Right cardiac atrium (tissue), 5 donors: ENCODE data around the gene SMPD2. TPM values are rescaled to one million over a fixed set of nuclear protein-coding genes. Genes with fewer than 3 reads are reported as not detected.
A peak's percentile ranks its signal among the peaks of the same experiment; 100 is the strongest.

Experiments
- ATAC-seq, 2 donors: fragments of 200-7000 bp; cut with Tn5 transposase; one replicate each; pipeline versions ENCODE4 v1.8.0 to v1.9.1; 2020; ENCODE audit warnings: moderate library complexity in 2 of 2, mild to moderate bottlenecking in 1 of 2
- DNase-seq, 3 donors: peaks; one replicate each; pipeline ENCODE4 v3.0.0-alpha.2; 2020
- H3K27ac ChIP-seq: one replicate; pipeline ENCODE4 v1.5.1; 2013; ENCODE audit warnings: mild to moderate bottlenecking, low read length, control low read depth, moderate library complexity
- H3K27me3 ChIP-seq: one replicate; pipeline ENCODE4 v1.6.1; 2013; ENCODE audit not compliant: control insufficient read depth, insufficient read depth
- H3K4me1 ChIP-seq: one replicate; pipeline ENCODE4 v1.6.1; 2013; ENCODE audit warnings: low read length; ENCODE audit not compliant: control insufficient read depth, insufficient read depth
- H3K4me3 ChIP-seq: one replicate; pipeline ENCODE4 v1.5.1; 2013; ENCODE audit warnings: low read length, control low read depth
- H3K9me3 ChIP-seq: one replicate; pipeline ENCODE4 v1.6.1; 2013; ENCODE audit warnings: low read length; ENCODE audit not compliant: control insufficient read depth
- WGBS: extraction: QIAGEN DNeasy Blood & Tissue Kit; methylation state at CpG from one replicate; pipeline ENCODE4 v1.1.7; 2013; 5-methylcytosine and 5-hydroxymethylcytosine counted together
- intact Hi-C, 4 donors: fragments of 100-400 bp; cut with DNase I; formaldehyde crosslinking; loops; one replicate each; pipeline versions ENCODE4 v1.11.0 to v1.14.0; 2022 to 2023
- long read RNA-seq, 4 donors: library from polyadenylated mRNA; unstranded; transcript quantifications; one replicate each; pipeline ENCODE4 v2.0.0, GENCODE V29; 2020 to 2021
- polyA plus RNA-seq: library from polyadenylated mRNA; stranded (reverse); fragments of 200-250 nt; gene quantifications from one replicate; pipeline ENCODE4 v1.2.3, GENCODE V29; 2013
- total RNA-seq, 4 donors: library from RNA; stranded (reverse); fragmentation: NEBNext Ultra II Directional; extraction: Animal tissue kit (Norgen Biotek cat#: 25700); gene quantifications; one replicate each; pipeline ENCODE4 v1.2.1, GENCODE V29; 2021
- donor health status: healthy with polysubstance abuse.
- donor health status: DM: no; HTN: yes; CAD: no.
- donor health status: DM: no; HTN: no; CAD: no.
- donor health status: DM: no; HTN: yes; CAD: no; lungs with severe emphysema.
- donor health status: DM: yes; HTN: yes; CAD: no.

SMPD2 gene
- total RNA-seq (1 to 10 TPM; 4.6 to 6.7 (median 5.7) TPM), polyA plus RNA-seq (5.7 TPM)
- long read RNA-seq, donor 1, transcript SMPD2-201 (10 exons, 1,645 nt): major isoform, 12 of 18 reads
- long read RNA-seq, donor 1, partial matches to known transcripts: 0 of 18 reads
- long read RNA-seq, donor 1, other reads (novel, unspliced or antisense): 6 of 18 reads
- long read RNA-seq, donor 2, transcript SMPD2-201 (10 exons, 1,645 nt): major isoform, 8 of 10 reads
- long read RNA-seq, donor 2, partial matches to known transcripts: 0 of 10 reads
- long read RNA-seq, donor 2, other reads (novel, unspliced or antisense): 2 of 10 reads
- long read RNA-seq, donor 3, transcript SMPD2-201 (10 exons, 1,645 nt): major isoform, 35 of 49 reads
- long read RNA-seq, donor 3, partial matches to known transcripts: 0 of 49 reads
- long read RNA-seq, donor 3, other reads (novel, unspliced or antisense): 14 of 49 reads
- long read RNA-seq, donor 4, partial matches to known transcripts: 1 of 8 reads
- long read RNA-seq, donor 4, other reads (novel, unspliced or antisense): 3 of 8 reads

GRCh38 chr6:109440331-109441068, at the start of gene SMPD2, which contains the start of gene PPIL6:
SMPD2 (plus strand) TSS chr6:109440724; CDS start chr6:109441122, 398 bp downstream.
PPIL6 (minus strand) TSS chr6:109440628; CDS start chr6:109440590, 38 bp downstream.
- Histone ChIP-seq H3K9me3 (no peaks in the 10 kb centered on the region), H3K27ac (peak within 1 kb of the TSS; percentile 73), H3K4me3 (peak within 1 kb of the TSS; percentile 75), H3K27me3 (no peaks in the 10 kb centered on the region), H3K4me1 (peaks cover 2% of the 10 kb centered on the region)
- intact Hi-C loops: no loop called here
- ATAC-seq (peak; percentile 95 to 96), DNase-seq (peak; percentile 91 to 97 (median 97))
- under 1% methylated on average over 102 of the region's 102 CpGs for WGBS

GRCh38 chr6:109393157-109393885, 47.2 kb upstream of the SMPD2 start:
- intact Hi-C loops: no loop called here
- no peaks in the 10 kb centered on the region for H3K27me3 ChIP-seq
- no peak overlapping the region for H3K27ac ChIP-seq
- no peaks in the 10 kb centered on the region for H3K4me1 ChIP-seq
- no peak for ATAC-seq
- no peaks in the 10 kb centered on the region for H3K9me3 ChIP-seq
- WGBS: 74% methylated on average over 5 of the region's 5 CpGs
- no peak for DNase-seq
- H3K4me3 ChIP-seq: no peak overlapping the region

DNA sequence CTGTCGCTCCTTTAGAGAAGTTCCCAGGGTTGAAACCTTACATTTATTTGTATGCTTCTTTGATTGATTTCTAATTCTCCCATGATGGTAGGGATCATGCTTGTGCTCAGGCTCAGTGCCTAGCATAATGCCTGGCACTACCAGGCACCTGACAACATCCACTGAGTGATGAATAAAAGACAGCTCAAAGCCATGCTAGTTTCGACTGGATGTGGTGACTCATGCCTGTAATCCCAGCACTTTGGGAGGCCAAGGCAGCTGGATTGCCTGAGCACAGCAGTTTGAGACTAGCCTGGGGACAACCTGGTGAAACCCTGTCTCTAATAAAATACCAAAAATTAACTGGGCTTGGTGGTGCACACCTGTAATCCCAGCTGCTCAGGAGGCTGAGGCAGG, 46.6 kb upstream of the SMPD2 start:
- Histone ChIP-seq H3K27ac (no peak overlapping the region), H3K27me3 (no peaks in the 10 kb centered on the region), H3K4me1 (no peaks in the 10 kb centered on the region), H3K4me3 (no peak overlapping the region), H3K9me3 (no peaks in the 10 kb centered on the region)
- intact Hi-C loops: no loop called here
- no peak for ATAC-seq
- WGBS: 80% methylated on average over 2 of the region's 2 CpGs
- no peak for DNase-seq

DNA sequence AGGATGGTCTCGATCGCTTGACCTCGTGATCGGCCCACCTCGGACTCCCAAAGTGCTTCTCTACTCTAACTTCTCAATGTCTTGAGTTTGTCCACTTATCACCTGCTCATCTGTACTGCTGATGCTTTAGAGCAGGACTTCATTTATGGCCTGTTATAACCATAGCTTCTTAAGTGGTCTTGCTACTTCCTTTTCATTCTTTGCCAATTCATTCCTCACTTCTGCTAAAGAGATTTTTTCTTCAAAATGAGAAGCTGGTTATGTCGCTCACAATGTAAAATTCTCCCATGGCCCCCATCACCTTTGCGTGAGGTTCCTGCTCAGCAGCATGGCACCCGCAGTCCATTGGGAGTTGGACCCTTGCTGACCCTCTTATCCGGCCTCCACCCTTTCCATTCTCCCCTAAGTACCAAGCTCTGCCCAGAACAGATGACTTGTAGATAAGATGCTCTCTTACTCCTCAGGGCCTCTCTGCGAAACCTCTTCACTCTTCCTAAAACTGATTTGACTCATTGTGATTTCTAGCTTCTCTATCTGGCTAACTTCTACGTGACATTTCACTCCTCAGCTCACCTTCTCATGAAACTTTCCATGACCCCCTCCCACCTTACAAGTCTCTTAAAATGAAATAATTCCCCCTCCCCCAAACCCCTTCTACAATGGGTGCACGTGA, 44.3 kb upstream of the SMPD2 start:
- Histone ChIP-seq H3K27me3 (no peaks in the 10 kb centered on the region), H3K9me3 (no peaks in the 10 kb centered on the region), H3K27ac (no peak overlapping the region), H3K4me1 (no peaks in the 10 kb centered on the region), H3K4me3 (no peak overlapping the region)
- no peak for ATAC-seq
- DNase-seq: no peak
- intact Hi-C loops: loop anchor here in 1 of 4 donors (5.0 kb wide), 1 partner anchor 209 kb away; no protein-coding TSS in a partner anchor
- WGBS: 91% methylated on average over 12 of the region's 12 CpGs

GRCh38 chr6:109397020-109397419, 43.5 kb upstream of the SMPD2 start:
- no peaks in the 10 kb centered on the region for H3K9me3 ChIP-seq
- intact Hi-C loops: loop anchor here in 1 of 4 donors (5.0 kb wide), 1 partner anchor 210 kb away; no protein-coding TSS in a partner anchor
- no peak for DNase-seq
- no peak overlapping the region for H3K27ac ChIP-seq
- no peaks in the 10 kb centered on the region for H3K27me3 ChIP-seq
- WGBS: 75% methylated on average over 4 of the region's 4 CpGs
- H3K4me1 ChIP-seq: no peaks in the 10 kb centered on the region
- no peak overlapping the region for H3K4me3 ChIP-seq
- ATAC-seq: peak; percentile 50 to 75

GRCh38 chr6:109406196-109406595, 34.3 kb upstream of the SMPD2 start:
- Histone ChIP-seq H3K27me3 (no peaks in the 10 kb centered on the region), H3K27ac (no peak overlapping the region), H3K4me1 (no peaks in the 10 kb centered on the region), H3K9me3 (no peaks in the 10 kb centered on the region), H3K4me3 (no peak overlapping the region)
- no peak for DNase-seq
- ATAC-seq: peak in 1 of 2 donors; percentile 41
- intact Hi-C loops: no loop called here
- WGBS: 83% methylated on average over 4 of the region's 4 CpGs

DNA sequence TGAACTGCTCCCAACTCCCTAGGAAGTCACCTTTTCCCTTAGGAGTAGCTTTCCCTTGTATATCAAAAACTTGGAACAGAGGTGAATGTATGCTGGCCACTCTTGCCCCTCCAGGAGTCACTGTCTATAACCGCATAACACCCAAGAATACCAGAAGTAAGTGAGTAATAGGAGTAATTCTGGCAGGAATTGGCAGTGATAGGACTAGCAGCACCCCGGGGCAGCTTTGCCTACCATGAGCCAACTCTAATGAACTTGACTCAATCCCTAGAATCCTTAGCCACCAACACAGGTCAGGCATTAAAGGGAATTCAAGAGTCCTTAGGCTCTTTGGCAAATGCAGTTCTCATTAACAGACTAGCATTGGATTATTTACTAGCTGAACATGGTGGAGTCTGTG, 29.5 kb upstream of the SMPD2 start:
- no peaks in the 10 kb centered on the region for H3K9me3 ChIP-seq
- 93% methylated on average over 2 of the region's 2 CpGs for WGBS
- H3K27me3 ChIP-seq: no peaks in the 10 kb centered on the region
- H3K4me1 ChIP-seq: no peaks in the 10 kb centered on the region
- intact Hi-C loops: no loop called here
- ATAC-seq: no peak
- no peak overlapping the region for H3K4me3 ChIP-seq
- no peak for DNase-seq
- H3K27ac ChIP-seq: no peak overlapping the region

DNA sequence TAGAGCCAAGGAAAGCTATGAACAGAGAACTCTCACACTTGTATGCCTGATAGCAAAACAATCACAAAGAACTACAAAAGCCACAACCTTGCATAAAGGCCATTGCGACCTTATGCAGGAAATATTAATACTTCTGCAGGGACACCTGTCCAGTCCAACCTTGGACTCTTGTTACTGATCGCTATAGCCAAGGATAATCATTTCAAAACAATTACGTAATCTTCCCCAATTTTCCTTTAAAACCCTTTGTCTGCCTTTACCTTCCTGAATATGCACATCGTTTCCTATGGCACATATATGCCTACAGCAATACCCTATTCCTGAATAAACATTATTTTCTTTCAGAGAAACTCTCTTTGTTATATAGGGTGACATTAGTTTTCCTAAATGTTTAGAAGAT, 22.9 kb upstream of the SMPD2 start:
- no peak for ATAC-seq
- Histone ChIP-seq H3K4me3 (no peak overlapping the region), H3K9me3 (no peaks in the 10 kb centered on the region), H3K27ac (no peak overlapping the region), H3K4me1 (no peaks in the 10 kb centered on the region), H3K27me3 (no peaks in the 10 kb centered on the region)
- intact Hi-C loops: no loop called here
- 94% methylated on average over 4 of the region's 4 CpGs for WGBS
- DNase-seq: no peak

DNA sequence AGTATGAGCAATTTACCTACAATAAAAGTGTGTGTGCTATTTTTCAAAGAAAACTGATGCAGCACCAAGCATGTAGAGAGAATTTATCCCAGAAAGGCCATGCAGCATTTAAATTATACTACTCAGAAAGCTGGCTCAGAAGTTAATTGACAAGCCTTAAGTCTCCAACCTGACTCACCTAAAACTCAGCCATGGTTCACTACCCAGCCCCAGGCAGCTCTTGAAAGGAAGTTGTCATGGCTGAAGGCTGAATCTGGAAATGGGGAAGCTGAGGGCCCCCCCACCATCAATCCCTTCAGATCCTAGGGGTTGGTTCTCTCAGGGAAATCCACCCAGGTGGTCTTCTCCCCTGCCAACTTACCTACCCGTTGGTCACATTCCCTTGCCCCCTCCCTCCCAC, 19.8 kb upstream of the SMPD2 start:
- Histone ChIP-seq H3K4me3 (no peak overlapping the region), H3K27ac (no peak overlapping the region), H3K27me3 (no peaks in the 10 kb centered on the region), H3K4me1 (no peaks in the 10 kb centered on the region), H3K9me3 (no peaks in the 10 kb centered on the region)
- WGBS: 52% methylated on average over 1 of the region's 1 CpG
- ATAC-seq (no peak), DNase-seq (no peak)
- intact Hi-C loops: no loop called here

- 85% methylated on average over 1 of the region's 1 CpG for WGBS
- ATAC-seq (no peak), DNase-seq (no peak)
- no peak overlapping the region for H3K4me3 ChIP-seq
- H3K27me3 ChIP-seq: no peaks in the 10 kb centered on the region
- H3K9me3 ChIP-seq: no peaks in the 10 kb centered on the region
- H3K27ac ChIP-seq: no peak overlapping the region
- intact Hi-C loops: no loop called here
- no peaks in the 10 kb centered on the region for H3K4me1 ChIP-seq
Measured at GRCh38 chr6:109421184-109421583, 19.3 kb upstream of the SMPD2 start.
